ENCODE measurements around the gene VAT1L.

Gene VAT1L

DNA sequence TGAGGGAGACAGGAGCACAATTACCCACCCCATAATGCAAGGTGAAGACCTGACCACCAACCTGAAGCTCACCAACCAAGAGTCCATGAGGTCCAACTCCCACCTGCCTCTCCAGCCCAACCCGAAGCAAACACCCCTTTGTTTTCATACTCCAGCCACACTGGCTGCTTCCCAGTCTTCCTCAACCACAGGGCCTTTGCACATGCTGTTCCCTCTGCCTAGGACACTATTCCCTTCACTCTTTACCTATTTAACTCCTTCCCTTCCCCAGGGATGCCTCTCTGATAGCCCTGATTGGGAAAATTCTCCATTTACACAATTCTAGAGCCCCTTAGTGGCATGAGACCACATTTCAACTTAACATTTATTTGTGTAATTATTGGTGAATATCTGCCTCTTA lies 86.0 kb downstream of the VAT1L start:
- DNase-seq, result no peak

DNA sequence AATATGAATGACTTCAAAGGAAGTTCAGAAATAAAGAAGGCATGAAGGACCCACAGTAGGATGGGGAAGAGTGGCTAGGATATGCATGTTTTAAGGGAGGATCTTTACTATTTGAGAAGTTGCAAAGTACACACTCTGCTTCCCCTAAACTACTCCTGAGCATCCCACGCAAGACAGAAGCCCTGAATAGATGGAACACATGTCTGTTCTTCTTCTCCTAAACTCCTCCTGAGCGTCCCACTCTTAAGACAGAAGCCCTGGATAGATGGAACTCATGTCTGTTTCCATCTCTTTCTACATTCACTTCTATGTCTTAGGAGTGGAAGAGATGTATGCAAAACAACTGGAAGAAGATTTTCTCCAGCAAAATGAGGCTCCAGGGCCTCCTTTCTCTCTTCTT lies 88.4 kb downstream of the VAT1L start:
- DNase-seq, result no peak

DNA sequence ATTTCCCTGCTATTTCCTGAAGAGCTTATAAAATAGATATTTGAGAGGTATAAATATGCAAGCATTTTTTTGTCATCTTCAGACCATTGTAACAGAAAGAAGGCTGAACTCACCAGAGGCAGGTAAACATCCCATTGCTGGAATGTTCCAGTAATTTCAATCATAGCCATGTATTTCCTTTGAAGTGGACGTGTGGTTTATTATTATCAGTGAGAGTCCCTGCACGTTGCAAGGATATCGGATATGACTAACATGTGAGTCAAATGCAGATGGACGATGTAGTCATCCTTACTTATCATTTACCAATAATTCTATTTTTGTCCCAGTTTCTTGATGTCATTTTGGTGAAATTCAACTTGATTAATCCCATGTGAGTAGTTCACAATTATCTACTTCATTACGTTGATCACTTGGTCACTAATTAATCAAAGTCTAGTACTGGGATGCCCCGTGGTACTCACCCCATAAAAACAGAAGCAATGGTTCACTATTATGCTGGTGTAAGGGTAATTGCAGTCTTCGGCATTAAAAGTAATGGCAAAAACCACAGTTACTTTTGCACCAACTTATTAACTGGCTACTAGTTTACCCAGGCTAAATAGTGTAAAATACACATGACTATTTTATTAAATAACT lies 89.5 kb downstream of the VAT1L start:
- no peak for DNase-seq

DNA sequence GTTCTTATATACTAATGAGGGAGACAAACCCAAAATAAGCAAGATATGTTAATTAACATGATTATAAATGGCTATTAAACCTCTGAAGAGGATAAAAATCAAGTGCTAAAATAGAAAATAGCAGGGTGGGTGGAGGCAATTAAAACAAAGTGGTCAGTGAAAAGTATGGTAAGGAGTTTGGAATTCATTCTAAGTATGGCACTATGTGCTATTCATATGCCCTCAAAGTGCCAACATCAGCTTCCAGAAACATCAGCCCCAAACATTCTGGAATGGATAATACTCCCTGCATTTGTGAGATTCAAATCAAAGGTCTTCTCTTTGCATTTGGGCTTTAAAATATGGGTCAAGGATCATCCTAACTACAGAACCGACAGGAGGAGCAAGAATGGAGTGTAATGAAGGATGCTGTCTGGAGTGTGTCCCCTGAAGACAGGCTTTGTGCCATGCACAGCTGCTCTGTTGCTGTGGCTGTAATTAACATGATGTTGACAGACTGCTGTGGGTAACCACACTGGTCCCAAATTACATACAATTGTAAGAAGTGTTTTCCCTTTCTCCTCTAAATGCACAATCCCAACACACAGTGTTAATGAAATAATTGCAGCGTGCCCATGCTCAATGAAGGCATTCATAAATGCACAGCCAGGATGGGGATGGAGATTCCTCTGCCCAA lies 93.1 kb downstream of the VAT1L start:
- DNase-seq, result no peak

DNA sequence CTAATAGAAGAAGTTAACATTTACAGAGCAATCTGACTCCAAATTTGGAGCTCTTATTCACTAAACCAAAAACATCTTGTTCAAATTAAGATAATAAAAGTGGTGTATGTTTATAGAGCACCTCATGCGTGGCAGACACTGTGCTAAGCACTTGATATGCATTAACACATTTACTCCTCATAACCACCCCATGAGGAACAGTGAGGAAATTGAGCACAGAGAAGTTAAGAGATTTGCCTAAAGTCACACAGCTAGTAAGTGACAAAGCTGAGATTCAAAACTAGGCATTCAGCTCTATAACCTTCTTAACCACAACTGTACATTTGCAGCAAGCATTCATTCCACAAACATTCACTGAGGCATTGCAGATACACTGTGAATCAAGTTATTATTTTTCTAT lies 94.0 kb downstream of the VAT1L start:
- no peak for DNase-seq

DNA sequence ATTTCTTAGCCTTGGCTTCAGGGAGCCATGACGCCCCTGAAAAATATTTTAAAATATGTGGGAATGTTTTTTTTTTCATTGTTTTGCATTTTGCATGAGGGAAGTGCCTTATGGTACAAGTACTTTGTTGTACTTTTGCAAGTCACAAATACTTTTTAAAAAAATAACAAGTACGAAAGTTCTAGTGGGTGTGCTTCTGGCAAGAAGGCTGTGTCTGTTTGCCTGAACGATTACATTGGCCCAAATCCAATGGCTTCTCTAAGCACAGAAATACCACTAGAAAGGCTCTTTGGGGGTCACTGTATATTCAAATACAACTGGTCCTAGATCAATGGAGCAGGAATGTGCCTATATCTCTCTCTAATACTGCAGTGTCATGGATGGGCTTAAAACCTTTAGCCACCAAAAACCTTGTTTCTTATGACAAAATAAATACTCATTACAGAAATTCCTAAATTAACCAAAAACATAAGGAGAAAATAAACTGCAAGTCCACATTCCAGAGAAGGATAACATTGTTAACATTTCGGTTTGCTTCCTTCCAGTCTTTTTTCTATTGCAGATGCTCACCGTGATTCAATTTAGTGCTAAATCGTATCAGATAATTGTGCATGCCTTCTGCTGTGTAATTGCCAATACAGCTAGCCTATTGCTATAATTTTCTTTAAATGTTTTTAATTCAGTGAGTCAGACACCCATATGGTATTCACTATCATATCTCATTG lies 97.4 kb downstream of the VAT1L start:
- no peak for DNase-seq

DNA sequence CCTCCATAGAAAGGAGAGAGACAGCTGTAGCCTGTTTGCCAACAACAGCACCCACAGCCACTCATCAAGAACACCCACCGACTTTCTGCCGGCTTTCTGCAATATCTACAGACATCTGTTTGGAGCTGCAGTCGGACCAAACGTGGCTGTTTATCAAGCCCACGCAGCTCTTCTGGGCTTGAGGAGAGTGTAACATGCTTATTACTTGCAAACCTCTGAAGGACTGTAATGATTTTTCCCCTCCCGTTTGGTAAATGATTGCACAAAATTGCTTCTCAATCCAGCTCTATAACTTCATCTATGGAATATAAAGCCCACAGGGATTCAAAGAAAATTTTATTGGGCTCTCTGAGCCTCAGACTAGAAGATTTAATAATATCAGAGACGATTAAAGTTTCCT lies 100.5 kb downstream of the VAT1L start:
- no peak for DNase-seq

DNA sequence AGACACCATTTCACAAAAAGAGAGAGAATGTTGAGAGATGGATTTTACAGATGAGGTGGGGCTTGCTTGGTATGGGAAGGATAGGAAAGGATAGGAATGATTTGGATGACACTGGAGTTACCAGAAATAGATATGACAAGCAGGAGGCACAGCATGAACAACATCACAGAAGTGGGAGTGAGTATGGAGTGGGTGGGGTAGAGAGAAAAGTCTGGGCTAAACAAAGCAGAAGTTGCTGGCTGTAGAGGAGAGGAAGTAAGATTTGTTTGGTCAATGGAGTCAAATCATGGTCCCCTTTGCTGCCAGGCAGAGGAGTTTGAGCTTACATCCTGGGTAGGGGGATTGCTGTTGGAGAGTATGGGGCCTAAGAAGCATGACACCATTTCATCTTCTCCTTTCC lies 101.7 kb downstream of the VAT1L start:
- no peak for DNase-seq

DNA sequence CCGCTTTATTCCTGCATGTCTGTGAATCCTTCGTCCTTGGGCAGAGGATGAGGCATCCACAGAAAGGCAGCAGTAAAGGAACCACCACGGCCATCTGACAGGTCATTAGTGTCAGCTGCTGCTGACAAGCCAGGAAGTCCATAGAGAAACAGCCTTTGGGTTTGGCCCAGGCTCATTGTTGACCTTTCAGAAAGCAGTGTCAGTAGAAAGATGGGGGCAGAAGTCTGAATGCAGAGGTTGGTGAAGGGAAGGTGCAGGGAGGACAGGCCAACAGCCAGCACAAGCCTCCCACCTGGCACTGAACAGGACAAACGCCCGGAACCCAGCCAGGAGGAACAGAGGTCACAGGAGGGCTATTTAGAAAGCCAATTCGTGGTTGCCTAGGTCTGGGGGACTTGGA lies 105.8 kb downstream of the VAT1L start:
- no peak for DNase-seq

DNA sequence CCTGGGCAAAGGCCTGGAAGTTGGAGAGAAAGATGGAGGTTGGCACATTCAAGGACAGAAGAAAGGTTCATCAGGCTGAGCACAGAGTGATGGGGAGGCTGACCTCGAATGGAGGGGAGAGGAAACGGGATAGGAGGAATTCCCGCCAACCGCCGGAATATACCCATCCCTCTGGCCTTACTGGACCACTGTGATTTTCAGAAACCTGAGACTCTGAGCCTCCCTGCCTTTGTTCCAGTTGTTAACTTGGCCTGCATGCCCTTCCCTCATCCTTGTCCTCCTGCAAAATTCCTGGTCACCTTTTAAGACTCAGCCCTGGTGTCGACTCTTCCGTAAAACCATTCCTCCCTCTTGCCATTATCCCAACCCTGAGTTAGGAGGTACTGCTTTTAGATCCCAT lies 107.6 kb downstream of the VAT1L start:
- no peak for DNase-seq

DNA sequence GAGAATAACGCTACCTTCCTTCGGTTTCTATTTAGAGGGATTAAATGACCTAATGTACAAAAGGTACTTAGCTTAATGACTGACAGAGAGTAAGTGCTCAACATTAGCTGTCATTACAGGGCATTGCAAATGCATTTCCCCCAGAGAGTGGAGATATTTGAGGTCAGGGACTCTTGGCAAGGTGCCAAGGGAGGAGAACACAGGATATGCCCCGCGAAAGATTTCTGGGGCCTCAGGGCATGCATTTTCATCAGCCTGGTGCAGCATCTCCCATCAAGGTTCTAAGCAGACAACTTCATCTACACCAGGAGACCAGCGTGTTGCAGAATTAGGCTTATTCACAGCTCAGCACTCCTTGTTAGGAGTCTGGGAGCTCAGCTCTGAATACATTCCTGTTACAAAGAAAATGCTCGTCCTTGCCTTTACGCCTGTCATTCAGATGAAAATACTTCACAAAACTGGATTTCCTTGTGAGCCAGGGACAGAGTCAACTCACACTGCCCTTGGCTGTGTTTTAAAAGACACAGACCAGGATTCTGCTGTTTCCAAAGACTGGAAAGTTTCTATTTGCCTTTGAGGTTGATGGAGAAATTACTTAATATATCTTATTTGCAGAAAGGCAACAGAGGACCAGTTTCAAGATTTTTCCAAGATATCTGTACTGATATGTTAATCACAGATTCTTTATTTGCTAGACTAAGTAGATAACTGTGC lies 108.2 kb downstream of the VAT1L start:
- no peak for DNase-seq

DNA sequence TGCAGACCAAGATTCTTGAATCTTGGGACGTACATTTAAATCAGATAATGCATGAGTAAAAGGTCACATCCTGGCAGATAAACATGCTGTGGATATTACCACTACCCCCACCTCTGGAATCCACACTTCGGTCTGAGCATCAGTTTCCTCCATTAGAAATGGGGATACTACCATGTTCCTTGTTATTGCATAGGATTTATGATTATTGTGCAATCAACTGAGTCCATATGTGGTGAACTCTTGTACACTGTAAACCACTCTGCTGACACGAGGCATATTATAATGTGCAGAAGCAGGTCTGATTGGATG lies 108.7 kb downstream of the VAT1L start:
- no peak for DNase-seq

DNA sequence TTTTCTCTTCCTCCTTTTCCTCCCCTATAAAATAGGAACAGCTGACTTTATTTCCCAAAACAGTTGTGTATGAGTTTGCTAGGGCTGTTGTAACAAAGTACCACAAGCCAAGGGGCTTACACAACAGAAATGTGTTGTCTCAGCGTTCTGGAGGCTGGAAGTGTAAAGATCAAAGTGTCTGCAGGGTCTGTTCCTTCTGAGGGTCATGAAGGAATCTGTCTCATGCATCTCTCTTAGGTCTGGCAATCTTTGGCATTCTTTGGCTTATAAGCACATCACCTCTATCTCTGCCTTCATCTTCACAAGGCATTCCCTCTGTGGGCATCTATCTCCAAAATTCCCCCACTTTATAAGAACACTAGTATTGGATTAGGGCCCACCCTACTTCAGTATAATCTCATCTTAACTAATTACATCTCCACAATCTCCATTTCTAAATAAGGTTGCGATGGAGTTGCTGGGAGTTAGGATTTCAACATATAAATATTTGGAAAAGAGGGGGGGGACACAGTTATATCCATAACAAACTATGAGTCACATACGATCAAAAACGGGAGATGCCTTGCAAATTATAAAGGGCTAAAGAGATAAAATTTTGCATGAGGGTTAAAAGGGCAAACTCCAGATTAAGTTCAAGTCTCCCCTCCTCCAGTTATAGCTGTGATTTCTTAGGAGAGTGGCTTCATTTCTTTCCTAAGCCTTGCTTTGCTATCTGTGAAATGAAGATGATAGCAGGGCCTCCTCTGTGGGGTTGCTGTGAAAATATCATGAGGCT lies 109.7 kb downstream of the VAT1L start:
- DNase-seq, result no peak

DNA sequence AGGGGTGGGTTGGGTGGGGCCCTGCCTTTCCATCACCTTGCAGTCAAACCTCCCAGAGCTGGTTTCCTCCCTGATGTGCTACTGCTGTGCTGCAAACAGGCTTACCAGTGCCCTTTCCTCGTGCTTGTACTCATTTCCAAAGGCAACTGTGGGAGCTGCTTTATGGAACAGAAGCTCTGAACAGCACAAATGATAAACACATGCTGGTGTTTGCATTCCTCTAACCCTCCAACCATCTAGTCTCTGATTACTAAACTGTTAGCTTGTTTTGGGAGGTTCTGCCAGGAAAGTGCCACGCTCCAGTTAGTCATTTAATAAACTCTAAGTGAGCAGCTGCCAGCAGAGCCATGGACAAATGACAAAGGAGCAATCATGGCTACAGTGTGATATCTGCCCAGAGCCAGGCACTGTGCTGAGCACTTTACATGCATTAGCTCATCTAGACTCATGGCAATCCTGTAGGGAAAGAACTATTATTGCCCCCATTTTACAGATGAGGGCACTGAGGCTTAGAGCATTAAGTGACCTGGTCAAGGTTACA lies 110.4 kb downstream of the VAT1L start:
- no peak for DNase-seq

DNA sequence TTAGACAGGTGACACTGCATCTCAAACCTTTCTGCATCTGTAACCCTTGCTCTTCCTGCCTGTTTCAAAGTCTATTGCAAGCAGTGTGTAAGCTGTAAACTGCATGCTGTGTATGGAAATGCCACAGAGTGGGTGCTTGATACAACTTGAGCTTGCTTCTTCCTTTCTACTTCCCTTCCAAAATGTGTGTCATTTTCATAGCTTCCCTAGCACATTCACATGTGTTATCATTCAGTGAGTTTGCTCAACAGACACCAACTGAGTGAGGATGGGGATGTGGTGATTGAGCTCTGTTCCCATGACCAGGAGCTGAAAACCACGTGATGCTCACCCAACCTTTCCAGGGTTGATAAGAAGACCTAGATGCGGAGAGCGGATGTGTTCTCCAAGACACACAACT lies 111.1 kb downstream of the VAT1L start:
- no peak for DNase-seq

DNA sequence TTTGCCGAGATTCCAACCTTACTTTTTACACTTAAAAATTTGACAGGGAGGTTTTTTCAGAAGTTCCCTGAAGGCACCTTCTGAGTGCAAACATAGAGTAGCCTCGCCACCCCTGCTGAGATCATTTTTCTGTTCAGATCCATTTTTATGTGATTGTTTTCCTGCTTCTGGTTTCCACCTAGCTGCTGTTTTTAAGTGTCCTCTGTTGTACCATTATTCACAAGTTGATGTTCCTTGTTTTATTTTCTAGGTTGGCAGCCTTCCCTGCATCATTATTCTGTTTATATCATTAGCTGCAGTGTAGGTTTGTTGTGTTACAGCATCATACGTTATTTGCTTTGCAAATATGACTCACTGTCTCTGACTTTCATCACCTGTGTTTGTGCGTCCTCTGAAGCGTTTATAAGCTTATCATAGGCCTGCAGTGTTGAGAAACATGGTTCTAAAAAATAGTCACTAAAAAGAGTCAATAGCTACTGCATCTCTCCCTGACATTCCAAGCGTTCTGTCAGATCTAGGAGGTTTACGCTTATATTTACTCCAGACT lies 117.1 kb downstream of the VAT1L start:
- no peak for DNase-seq

DNA sequence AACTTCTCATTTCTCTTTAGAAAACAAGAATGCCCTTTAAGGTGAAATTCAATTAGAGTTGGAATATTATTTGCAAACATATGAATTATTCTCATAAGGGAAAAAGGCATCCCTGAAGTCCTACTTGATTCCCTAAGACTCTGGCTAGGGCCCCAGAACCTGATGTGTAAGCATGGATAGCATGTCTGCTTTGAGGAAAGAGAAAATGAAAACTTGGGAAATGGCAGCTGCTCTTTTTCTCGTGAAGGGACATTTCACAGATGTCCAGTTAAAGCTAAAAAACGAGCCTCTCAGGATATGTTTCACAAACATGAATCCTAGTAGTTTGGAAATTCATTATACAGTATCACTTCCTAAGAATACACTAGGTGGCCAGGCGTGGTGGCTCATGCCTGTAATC lies 121.7 kb downstream of the VAT1L start:
- DNase-seq, result no peak

DNA sequence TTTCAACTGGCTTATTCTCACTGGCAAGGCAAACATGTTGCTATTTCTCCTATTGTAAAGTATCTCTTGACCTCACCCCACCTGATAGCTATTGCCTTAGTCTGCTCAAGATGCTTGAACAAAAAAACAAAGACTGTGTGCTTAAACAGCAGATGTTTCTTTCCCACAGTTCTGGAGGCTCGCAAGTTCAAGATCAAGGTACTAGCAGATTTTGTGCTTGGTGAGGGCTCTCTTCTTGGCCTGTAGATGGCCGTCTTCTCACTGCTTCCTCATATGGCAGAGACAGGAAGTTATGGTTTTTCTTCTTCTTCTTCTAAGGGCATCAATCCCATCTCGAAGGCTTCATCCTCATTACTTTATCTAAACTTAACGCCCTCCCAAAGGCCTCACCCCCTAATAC lies 124.3 kb downstream of the VAT1L start:
- DNase-seq, result no peak

DNA sequence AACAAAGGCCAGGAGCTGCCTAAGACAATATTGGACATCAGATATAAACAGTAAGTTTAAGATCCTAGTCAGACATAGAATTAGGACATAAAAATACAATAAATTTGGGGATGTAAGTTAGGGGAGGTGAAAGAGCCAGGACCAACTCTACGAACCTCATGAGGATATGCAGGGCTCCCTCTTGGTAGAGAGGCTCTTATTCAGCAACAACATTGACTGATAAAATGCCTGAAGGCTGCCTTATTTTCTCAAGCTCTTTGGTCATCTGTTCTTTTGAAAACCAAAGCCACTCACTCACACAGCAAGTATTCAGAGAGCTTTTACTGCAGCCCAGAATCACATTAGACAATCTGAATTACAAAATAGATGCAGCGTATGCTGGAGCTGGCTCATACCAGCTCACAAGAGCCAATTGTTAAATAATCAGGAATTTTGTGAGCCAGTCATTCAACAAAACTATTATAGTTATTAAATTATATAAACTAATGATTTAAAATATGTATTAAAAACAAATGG lies 125.4 kb downstream of the VAT1L start:
- no peak for DNase-seq

DNA sequence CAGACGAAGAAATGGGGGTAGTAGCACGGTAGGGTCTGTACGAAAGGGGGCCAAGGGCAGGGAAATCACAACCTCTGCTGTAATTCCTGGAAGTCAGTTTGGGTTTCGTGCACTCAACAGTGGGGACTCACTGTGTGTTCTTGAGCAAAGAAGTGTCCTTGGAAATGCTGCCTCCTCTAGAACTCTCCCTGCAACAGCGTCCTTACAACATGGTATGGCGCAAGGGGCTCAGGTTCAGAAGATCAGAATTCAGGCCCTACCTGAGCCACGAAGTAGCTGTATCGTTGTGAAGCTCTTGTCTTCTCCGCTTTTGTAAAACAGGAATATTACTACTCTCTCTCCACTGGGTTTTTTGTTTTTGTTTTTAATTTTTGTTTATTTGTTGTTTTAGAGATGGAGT lies 127.7 kb downstream of the VAT1L start:
- no peak for DNase-seq

DNA sequence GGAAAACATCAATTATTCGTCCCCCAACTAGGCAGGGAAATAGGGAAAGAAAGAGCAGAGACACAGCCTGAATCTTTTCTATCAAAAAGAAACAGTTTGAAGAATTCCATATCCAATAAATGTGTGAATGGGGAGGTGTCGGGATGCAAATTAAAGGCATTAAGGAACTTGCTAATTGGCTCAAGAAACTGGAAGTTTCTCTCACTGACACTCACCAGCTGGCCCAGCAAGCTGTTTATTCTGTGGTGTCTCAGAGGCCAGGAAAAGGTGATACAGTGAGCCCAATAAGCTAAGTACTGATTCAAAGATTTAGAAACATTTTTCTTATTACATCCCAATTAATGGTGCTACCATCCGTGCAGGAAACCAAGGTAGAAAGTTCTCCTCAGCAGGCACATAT lies 129.6 kb downstream of the VAT1L start:
- no peak for DNase-seq
